Stimulated activated CD8-positive, alpha-beta memory T cell treated with anti-CD3 and anti-CD28 coated beads, Interleukin-4, amount 100 ng/mL, for 1 hour (primary cell): ENCODE results near the gene ZWILCH.

ENCODE experiments used
- DNase-seq, 2 donors: peaks; one replicate each; pipeline ENCODE4 v3.0.0-alpha.2; 2020; ENCODE audit warnings: low read depth in 2 of 2, low spot score in 1 of 2

ZWILCH gene

DNA sequence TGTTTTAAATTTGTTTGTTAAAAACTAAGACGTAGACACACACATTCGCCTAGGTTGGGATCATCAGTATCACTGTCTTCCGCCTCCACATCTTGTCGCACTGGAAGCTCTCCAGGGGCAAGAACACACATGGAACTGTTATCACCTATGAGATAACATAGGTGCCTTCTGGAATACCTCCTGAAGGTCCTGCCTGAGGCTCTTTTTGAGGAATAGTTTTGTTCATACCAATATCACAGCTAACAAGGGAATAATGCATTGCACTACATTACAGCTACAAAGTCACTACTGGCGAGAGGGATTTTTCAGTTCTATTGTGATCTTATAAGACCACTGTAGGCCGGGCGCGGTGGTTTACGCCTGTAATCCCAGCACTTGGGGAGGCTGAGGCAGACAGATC is 29.9 kb downstream of the ZWILCH start:
- no peak for DNase-seq

DNA sequence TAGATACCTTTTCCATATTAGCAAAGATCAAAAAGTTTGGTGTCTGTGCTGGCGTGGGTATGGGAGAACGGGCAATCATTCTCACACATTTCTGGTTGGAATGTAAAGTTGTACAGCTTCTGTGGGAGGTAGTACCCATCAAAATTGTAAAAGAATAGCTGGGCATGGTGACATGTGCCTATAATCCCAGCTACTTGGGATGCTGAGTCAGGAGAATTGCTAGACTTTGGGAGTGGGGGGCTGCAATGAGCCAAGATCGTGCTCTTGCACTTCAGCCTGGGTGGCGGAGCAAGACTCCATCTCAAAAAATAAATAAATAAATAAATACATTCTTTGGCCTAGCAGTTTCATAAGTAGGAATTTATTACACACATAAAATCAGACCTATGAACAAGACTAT is 37.8 kb downstream of the ZWILCH start:
- no peak for DNase-seq

DNA sequence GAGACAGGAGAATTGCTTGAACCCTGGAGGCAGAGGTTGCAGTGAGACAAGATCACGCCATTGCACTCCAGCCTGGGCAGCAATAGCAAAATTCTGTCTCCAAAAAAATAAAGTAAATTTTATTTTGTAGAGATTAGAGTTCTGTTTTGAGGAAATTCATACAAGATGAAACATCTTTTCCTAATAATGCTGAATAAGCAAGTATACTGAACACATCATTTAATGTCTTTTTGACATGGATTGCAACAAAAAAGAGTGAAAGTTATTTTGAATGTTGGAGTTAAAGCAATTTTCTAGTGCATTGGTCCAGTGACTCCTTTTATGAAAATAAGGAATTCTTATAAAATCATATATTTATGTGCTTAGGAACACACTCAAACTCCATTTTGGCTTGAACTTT is 40.1 kb downstream of the ZWILCH start:
- DNase-seq = no peak

DNA sequence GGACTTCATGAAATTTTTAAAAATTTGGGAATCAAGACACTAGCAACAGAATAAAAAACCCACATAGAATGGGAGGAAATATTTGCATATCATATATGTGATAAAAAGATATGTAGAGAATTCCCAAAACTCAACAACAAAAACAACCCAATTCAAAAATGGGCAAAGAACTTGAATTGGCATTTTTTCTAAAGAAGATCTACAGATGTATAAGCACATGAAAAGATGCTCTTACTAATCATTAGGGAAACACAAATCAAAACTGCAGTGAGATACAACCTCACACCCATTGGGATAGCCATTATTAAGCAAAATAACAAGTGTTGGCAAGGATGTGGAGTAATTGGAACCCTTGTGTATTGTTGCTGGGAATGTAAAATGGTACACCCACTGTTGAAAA is 50.6 kb downstream of the ZWILCH start:
- DNase-seq = no peak

DNA sequence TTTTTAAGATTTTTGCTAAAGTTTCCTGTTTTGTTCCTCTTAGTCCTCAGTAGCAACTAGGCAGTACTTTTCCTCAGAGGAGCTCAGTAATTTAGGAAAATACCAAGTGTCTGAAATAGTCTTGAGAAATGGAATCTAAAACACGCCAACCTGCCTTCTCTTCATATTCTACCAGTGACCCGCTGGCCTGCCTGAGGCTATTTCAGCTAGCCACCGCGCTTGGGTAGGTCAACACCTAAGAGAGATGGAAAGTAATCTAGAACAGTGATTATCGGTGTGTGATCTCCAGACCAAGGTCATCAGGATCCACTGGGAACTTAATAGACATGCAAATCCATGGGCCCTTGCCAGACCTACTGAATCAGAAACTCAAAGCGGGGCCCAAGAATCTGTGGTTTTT is 53.1 kb downstream of the ZWILCH start:
- DNase-seq = no peak

DNA sequence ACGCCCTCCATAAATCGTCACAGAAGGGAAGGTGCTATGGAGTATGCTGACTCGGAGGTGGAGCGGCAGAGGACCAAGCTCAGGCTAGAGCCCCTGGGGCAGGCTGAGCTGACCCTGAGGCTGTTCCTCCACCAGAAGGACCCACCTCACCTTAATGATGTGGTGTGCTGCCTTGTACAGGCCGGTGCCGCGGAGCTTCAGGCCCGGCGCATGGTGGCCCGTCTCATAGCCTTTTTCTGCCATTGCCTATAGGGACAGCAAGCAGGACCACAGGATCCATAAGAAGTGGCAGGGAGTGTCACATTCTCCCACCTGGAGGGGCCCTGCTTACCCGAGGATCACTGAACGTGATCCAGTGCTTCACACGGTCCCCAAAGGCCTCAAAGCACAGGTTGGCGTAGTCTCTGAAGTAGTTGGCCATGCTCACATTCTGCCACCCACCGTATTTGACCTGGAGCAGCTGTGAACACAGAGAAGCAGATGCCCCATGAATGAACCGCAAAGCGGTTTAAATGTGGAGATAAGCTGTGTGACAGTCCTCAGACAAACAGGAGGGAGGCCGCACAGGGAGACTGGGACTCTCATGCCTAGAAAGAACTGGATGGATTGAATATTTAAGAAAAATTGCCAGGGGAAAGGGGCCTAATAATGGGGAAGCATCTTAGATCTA is 55.9 kb downstream of the ZWILCH start:
- DNase-seq = no peak

DNA sequence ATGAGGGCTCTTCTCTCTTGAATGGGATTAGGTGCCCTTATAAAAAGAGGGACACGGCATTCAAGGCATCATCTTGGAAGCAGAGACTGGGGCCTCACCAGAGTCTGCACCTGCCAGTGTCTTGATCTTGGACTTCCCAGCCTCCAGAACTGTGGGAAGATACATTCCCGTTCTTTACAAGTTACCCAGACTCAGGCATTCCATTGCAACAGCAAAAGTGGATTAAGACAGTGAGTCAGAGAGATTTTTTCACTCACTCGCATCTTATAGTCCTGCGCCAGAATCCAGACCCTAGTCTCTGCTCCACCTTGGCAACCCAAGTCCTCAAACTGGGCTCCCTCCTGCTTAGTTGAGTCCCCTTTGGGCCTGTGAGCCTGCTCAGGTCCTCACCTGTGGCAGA is 58.0 kb downstream of the ZWILCH start:
- DNase-seq = no peak

DNA sequence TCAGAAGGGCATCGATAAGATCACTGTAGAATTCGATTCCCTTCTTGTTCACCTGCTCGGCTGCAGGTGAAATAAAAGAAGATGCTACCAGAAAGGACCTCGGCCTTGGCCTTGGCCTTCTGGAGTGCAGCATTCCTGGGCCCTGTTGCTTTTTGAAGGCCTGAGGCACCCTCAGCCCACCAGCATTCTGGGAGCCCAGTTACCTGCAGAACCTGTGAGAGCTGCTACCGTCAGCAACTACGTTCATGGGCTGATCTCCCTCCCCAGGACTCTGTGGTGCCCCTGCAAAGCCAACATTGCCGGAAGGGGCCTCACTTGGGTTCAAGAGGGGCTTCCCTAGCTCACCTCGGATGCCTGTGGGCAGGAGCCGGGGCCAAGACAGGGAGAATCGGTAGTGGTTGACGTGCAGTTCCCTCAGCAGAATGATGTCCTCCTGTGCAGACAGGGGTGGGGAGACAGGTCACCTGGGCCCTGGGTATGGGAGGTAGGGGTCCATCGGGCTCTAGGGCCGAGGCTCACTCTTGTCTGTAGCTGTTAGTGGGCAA is 58.5 kb downstream of the ZWILCH start:
- no peak for DNase-seq

DNA sequence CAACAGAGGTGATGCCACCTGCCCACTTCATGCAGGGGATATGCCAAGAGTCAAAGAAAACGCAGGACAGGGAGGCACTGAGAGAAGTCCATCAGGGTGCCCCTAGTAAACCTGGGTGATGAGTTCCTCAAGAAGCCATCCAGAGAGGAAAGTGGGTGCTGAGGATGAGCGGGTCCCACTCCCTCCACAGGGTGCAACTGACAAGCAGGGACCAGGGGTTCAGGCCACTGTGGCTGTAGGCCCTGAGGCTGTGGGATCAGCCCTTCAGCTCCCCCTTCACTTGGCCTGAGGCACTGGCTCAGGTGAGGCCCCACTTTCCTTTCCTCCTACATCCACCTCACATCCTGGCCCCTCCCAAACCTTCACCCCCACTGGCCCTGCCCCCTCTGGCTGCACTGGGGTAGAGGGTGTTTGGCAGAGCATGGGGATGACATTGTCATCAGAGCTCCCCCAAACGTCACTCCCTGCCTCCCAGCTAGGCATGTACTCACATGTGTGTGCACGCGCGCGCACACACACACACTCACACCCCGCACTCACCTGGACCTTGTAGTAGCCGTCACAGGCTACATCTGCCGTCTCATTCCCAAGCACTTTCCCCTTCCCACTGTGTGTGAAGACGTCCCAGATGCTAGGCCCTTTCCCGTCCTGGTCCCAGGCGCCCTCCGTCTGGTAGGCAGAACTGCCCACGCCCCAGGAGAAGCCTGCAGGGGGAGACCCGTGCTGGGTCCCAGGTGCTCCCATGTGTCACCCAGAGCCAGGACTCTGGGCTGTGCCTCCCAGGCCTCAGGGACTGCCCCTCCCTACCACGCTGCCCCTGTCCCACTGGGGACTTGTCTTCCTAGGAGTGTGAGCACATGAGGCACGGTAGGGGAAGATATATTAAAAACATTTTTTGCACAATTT is 59.3 kb downstream of the ZWILCH start:
- DNase-seq = no peak

DNA sequence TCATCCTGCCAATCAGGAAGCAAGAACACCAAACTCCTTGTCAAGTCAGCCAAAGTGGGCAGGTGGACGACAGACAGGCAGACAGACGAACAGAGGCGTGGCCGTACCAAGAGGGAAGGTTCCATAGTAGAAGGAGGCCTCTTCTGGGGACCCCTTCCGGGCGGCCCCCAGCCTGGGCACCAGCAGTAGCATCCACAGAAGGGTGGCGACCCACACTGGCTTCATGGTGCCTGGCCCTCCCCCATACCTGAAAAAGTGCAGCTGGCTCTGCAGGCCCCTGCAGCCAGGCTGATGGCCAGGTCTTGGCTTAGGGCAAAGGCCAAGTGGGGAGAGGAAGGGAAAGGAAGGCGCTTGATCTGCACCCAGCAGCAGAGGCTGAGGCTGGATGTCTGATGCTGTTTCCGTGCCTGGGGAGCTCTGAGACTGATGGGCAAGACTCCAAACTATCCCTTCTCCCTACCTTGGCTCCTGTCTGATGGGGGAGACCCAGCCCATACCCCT is 60.1 kb downstream of the ZWILCH start:
- no peak for DNase-seq

DNA sequence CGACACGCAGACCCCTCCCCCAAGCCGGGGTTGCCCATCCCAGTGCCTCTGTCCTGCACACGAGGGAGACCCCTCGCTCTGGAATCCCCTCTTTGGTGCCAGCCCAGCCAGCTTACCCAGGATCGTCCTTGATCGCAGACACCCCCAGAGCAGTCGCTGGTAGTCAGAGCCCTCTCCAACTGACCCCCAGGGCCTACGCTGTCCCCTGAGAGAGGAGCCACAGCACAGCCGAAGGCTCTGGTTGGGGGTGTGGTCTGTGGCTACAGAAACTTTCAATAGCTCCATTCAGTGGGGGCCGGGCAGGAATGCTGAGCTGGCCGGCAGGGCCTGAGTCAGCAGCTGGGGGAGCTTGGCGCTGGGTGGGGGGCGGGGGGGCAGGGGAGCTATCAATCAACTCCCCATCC is 60.6 kb downstream of the ZWILCH start, which contains the start of gene LCTL:
Gene LCTL, minus strand, starts transcription at position 258 of the 404 bp plus-strand sequence. CDS start 633 bp downstream, outside the sequence.
- no peak for DNase-seq

DNA sequence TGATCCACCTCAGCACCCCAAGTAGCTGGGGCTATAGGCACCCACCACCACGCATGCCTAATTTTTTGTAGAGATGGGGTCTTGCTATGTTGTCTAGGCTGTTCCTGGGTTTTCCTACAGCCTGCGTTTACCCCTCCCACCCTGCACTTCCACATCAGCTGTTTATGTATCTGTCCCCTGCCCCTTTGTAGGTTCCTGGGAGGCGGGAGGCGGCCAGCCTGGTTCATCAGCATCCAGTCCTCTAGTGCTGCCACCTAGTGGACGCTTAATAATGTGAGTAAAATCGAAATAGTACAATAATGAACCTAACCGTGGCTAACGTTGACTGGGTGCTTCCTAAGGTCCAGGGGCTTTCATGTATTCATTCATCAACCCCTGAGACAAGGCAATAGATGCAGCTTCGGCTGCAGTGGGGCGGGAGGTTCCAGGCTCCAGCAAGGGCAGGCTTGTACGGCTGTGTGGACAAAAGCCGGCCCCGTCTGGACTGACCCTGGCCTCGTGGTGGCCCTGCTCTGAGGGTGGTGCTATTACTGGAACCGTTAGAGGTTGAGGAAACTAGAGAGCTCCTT is 61.9 kb downstream of the ZWILCH start:
- DNase-seq = peak; percentile 3 to 16

DNA sequence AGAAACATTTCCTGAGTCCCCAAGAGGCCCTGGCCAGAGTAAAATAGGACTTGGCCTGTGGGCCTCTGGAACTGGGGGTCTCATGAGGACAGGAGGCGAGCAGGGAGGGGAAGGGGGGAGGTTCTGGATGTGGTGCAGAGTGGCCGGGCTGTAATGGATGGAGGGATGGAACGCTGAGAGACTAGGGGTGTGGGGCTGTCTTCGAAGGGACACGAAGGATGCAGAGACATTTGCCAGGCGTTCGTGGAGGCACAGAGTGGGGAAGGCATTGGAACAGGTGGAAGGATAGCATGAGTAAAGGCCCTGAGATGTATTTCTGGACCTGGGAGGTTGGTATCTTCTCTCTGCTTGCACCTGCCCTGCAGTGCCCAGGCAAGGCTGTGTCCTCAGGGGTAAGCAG is 62.8 kb downstream of the ZWILCH start:
- no peak for DNase-seq

DNA sequence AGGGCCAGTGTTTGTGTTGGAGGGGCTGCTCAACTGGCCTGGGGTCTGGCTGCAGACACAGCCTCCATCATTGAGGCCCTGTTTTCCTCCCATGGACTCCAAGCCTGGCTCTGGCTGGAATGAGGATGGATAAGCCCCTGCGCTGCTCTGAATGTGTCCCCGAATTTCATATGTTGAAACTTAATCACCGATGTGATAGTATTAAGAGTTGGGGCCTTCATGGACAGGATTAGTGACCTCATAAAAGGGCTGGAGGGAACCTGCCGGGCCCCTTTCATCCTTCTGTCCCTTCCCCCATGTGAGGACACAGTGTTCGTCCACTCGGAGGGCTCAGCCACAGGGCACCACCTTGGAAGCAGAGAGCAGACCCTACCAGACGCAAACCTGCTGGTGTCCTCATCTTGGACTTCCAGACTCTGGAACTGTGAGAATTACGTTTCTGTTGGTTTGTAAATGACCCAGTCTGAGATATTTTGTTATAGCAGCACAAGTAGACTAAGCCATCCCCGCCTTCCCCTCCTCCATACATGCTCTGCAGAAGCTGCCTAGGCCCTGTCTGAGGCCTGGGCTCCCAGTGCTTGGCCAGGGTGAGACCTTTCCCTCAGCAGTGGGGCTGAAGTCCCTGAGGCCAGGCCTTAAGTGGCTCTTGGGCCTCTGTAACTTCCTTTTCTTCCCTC is 64.5 kb downstream of the ZWILCH start:
- DNase-seq = no peak

DNA sequence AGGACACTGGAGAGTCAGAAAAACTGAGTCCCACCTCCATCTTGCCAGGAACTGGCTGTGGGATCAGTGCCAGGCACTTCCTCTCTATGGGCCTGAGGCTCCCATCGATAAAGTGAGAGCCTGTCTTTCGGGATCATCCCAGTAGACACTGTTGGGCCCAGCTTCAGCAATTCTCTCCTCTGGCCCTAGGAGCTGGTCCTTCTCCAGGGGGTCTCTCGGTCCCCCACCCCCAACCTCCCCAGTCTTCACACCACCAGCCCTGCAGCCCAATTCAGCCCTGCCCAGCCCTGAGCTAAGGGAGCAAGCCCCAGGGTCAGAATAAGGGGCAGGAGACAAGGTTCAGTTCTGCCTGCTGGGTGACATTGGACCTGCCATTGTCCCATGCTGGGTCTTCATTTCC is 65.2 kb downstream of the ZWILCH start:
- DNase-seq = no peak

DNA sequence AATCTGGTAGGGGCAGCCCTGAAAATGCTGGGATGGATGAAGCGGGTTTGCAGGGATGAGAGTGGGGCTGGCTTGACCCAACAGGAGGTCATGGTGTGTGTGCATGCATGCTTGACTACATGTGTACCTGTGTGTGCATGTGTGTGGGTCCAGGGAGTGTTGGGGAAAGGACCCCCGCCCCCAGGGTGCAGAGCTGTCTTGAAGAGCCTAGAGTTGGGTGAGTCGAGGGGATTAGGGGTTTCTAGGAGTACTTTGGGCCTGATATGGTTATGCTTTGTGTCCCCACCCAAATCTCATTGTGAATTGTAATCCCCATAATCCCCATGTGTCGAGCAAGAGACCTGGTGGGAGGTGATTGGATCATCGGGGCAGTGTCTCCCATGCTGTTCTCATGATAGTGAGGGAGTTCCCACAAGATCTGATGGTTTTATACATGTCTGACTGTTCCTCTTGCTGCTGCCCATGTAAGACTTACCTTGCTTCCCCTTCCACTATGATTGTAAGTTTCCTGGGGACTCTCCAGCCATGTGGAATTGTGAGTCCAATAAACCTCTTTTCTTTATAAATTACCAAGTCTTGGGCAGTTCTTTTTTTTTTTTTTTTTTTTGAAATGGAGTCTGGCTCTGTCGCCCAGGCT is 65.8 kb downstream of the ZWILCH start:
- no peak for DNase-seq

DNA sequence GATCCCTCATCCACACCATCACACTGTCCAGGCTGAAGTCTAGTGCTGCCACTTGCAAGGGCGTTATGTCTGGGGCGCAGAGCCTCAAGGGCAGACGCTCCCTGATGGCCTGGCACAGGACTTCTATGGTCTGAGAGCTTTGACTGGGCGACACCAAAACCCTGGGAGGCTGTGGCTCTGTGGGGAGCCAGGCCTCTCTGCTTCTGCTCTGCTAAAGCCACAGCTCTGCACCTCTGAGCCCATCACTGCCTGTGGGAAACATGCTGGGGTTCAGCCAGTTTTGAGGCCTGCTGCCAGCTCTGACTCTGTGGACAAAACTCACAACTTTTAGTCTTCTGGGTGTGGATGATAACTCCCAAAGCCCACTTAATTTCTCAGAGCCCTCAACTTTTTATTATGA is 67.0 kb downstream of the ZWILCH start:
- DNase-seq = no peak

DNA sequence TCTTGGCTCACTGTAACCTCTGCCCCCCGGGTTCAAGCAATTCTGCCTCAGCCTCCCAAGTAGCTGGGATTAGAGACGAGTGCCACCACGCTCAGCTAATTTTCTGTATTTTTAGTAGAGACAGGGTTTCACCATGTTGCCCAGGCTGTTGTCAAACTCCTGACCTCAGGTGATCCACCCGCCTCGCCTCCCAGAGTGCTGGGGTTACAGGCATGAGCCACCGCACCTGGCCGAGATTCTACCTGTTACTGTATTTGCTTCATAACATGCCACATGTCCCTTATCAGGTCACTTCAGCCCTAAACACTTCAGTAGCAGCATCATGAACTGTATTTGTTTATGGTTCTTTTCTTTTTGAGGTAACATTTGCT is 68.2 kb downstream of the ZWILCH start:
- DNase-seq = no peak

DNA sequence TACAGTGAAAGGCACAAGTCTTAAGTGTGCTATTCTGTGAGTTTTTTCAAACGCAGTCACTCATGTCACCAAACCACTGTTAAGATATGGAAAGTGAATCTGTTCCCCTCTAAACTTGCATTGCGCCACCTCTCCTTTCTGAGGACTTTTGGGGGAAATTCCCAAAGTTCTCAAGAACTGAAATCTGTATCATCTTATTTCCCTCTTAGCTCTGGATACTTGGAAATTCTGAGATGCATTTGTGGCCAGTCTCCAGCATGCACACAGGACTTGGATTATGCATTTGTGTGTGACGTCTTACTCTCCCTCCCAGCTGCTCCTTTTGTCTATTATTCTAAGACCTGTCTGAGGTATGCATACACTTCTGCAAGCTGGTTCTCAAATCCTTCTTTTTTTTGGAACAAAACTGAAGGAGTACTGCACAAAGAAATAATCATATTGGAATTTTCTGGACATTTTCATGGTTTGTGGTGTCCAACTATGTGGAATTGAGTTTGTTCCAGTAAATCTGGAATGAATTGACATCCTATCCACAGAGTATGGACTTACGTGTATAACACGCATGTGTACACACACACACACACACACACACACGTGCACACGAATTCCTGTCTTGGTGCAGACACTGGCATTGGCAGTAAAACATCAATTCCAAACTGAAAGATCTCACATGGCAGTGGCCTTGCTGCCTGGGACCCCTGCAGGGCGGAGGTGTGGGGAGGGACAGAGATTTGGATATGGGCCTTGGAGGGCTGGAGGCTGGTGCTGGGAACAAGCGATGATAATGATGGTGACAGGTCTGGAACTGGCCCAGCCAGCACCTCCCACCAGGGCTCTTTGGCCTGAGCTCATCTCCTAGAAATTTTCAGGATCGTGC is 68.8 kb downstream of the ZWILCH start:
- no peak for DNase-seq

DNA sequence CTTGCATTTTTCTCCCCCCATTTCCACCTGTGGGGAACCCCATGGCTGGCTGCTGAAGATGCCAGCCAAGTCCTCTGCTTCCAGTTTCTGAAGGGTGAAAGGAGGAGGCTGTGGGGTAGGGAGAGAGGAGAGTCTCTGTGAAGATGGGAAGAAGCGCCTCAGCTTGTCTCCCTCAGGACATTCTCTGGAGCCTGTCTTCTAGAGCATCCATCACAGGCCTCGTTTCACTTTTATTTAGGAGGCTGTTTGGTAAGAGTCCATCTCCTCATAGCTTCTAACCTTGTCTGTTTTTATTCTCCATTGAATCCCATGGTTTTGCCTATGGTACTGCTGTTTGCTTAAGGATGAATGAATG is 69.4 kb downstream of the ZWILCH start:
- DNase-seq = no peak
